Measurements from ENCODE around the gene SCGB1A1. TPM values are rescaled to one million over a fixed set of nuclear protein-coding genes. Genes with fewer than 3 reads are reported as not detected.

SCGB1A1 gene
- total RNA-seq, 2 donors from 2014 or later, result not detected

- no peak overlapping the region for H3K27ac Mint-ChIP-seq
- no peak for ATAC-seq
- DNase-seq (ENCODE audit: low spot score in 2 of 2), result no peak
These were observed 33.4 kb downstream of the SCGB1A1 start for GRCh38 chr11:62452261-62452660.

GRCh38 chr11:62452839-62453468, 34.1 kb downstream of the SCGB1A1 start:
- no peak overlapping the region for H3K27ac Mint-ChIP-seq
- ATAC-seq, result no peak
- no peaks in the 10 kb centered on the region for H3K9me3 Mint-ChIP-seq
- H3K36me3 Mint-ChIP-seq, result no peaks in the 10 kb centered on the region
- no peak for DNase-seq (ENCODE audit: low spot score in 2 of 2)

More at GRCh38 chr11:62452261-62452660, 33.4 kb downstream of the SCGB1A1 start:
- Mint-ChIP-seq H3K36me3 (no peaks in the 10 kb centered on the region), H3K9me3 (no peaks in the 10 kb centered on the region)

DNA sequence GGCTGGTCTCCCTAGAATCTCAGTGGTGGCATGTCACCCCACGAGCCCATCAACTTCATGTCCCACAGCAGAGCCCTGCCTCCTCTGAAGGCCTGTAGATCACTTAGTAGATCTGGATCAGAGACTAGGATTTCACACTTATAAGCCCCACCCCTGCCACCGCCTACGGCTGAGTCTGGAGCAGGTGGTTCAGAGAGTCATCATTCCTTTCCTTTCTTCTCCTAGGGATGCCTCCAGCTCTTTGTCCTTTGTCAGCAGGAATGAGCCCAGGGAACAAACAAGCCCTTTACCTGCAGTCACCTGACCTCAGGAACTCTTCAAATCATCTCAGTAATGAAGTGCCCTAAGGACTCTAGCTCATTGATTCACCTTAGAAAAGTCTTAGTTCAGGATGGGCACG, 37.8 kb downstream of the SCGB1A1 start:
- Mint-ChIP-seq H3K27ac (no peak overlapping the region), H3K9me3 (no peaks in the 10 kb centered on the region), H3K36me3 (no peaks in the 10 kb centered on the region)
- no peak for ATAC-seq
- no peak for DNase-seq (ENCODE audit: low spot score in 2 of 2)

DNA sequence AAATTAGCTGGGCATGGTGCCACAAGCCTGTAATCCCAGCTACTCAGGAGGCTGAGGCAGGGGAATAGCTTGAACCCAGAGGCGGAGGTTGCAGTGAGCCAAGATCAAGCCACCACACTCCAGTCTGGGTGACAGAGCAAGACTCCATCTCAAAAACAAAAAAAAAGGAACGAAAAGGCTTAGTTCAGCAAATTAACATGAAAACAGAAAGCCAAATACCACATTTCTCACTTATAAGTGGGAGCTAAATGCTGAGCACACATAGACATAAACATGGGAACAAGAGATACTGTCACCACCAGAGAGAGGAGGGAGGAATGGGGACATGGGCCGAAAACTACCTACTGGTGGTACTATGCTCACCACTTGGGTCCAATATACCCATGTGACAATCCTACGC, 38.6 kb downstream of the SCGB1A1 start:
- Mint-ChIP-seq H3K36me3 (no peaks in the 10 kb centered on the region), H3K27ac (no peak overlapping the region), H3K9me3 (no peaks in the 10 kb centered on the region)
- no peak for ATAC-seq
- no peak for DNase-seq (ENCODE audit: low spot score in 2 of 2)

DNA sequence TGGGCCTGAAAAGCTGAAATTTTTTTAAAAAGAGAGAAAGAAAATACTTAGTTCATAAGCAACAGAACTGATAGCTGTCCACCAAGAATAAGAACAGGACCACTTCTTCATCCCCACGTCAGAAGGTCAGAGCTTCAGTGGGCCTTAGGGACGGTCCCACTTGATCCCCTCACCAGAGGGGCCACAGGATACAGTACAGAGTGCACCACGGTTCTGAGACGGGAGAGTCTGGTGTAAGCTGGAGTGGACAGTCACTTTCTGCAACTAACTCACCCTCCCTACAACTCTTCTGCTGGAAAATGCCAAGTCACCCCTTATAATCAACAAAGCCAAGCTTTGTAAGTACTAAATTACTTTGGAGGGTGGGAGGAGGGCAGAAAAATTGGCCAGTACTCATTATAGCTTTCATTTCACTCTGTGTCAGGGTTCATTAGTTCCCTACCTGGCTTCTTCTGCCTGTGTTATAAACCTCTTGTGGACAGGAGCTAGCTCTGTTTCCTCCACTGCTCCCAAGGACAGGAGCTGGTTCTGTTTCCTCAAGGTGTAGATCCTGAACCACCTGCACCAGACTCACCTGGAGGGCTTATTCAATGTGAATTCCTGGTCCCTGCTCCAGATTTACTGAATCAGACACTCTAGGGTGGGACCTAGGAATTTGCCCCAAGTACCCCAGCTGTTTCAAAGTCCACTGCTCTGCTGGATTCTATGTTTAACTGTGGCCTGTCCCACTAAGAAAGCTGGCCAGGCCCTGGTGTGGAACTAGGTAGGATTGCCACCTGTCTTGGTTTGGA, 39.6 kb downstream of the SCGB1A1 start:
- no peaks in the 10 kb centered on the region for H3K9me3 Mint-ChIP-seq
- peak overlapping the region; percentile 20 to 55 for H3K27ac Mint-ChIP-seq
- ATAC-seq, result no peak
- H3K36me3 Mint-ChIP-seq, result no peaks in the 10 kb centered on the region
- DNase-seq (ENCODE audit: low spot score in 2 of 2), result no peak

- no peaks in the 10 kb centered on the region for H3K9me3 Mint-ChIP-seq
- DNase-seq (ENCODE audit: low spot score in 2 of 2) (no peak), ATAC-seq (no peak)
- H3K36me3 Mint-ChIP-seq, result no peaks in the 10 kb centered on the region
- peak overlapping the region in 1 of 2 donors; percentile 20 for H3K27ac Mint-ChIP-seq
These were observed 40.2 kb downstream of the SCGB1A1 start for GRCh38 chr11:62459080-62459479.

DNA sequence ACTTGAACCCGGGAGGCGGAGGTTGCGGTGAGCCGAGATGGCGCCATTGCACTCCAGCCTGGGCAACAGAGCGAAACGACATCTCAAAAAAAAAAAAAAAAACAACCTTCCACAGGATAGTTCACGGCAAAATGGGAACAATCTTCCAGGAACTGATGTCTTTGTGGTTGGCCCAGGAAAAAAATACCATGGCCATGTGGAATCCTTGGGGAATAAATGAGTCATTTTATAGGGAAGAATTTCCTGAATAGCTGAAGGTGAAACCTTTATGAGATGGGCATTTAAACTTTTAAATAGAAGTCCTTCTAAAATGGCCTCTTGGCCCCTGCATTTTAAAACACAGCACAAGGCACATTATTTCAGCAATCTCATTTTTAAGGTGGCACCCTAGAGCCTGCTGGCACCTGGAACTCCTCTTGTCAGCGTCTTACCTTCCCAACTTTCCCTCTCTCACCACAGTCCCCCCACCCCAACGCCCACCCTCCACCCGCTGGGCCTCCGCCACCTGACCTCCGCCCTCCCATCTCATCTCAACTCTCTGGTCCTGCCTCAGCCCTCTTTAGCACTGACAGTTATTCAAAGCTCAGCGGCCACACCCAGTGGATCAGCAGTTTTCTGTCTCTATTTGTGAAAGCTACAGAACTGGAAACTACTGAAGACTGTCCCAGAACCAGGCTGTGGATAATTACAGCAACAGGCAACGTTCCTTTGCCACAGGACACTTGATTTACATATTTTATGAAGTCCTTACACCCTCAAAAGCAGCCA, 43.1 kb downstream of the SCGB1A1 start:
- no peak for ATAC-seq
- Mint-ChIP-seq H3K9me3 (no peaks in the 10 kb centered on the region), H3K27ac (no peak overlapping the region), H3K36me3 (no peaks in the 10 kb centered on the region)
- no peak for DNase-seq (ENCODE audit: low spot score in 2 of 2)

DNA sequence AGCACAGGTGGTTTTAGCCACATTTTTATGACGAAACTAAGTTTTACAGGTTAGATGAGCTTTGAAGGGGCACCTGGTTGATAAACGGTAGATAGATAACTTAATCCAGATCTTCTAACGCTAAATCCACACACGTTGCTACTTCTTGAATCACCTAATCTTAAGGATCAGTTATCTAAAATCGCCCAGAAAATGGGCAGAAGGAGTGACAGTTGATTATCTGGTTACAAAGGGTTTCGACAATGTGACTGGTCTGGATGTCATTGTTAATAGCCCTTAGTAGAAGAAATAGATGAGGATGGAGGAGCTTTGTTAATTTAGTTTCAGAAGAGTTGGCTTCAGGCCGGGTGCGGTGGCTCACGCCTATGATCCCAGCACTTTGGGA, 43.7 kb downstream of the SCGB1A1 start:
- Mint-ChIP-seq H3K9me3 (no peaks in the 10 kb centered on the region), H3K36me3 (no peaks in the 10 kb centered on the region), H3K27ac (no peak overlapping the region)
- DNase-seq (ENCODE audit: low spot score in 2 of 2) (no peak), ATAC-seq (no peak)

- no peak for DNase-seq (ENCODE audit: low spot score in 2 of 2)
- H3K9me3 Mint-ChIP-seq, result no peaks in the 10 kb centered on the region
- H3K27ac Mint-ChIP-seq, result no peak overlapping the region
- ATAC-seq, result no peak
- no peaks in the 10 kb centered on the region for H3K36me3 Mint-ChIP-seq
These were observed 44.3 kb downstream of the SCGB1A1 start for GRCh38 chr11:62463121-62463542.

DNA sequence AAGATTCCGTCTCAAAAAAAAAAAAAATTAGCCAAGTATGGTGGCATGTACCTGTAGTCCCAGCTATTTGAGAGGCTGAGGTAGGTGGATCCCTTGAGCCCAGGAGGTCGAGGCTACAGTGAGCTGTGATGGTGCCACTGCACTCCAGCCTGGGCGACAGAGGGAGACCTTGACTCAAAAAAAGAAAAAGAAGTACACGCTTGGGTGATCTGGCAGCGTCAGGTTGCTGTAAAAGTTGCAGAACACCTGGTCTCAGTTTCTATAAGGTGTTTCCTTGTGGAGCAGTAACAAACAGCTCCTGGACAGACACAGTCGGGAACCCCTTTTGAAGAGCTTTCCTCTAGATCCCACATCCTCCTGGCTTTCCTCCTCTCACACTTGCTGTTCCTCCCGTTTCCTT, 45.8 kb downstream of the SCGB1A1 start:
- peak overlapping the region in 1 of 2 donors; percentile 32 for H3K27ac Mint-ChIP-seq
- no peaks in the 10 kb centered on the region for H3K9me3 Mint-ChIP-seq
- H3K36me3 Mint-ChIP-seq, result no peaks in the 10 kb centered on the region
- ATAC-seq (no peak), DNase-seq (ENCODE audit: low spot score in 2 of 2) (no peak)

- no peaks in the 10 kb centered on the region for H3K9me3 Mint-ChIP-seq
- no peak overlapping the region for H3K27ac Mint-ChIP-seq
- DNase-seq (ENCODE audit: low spot score in 2 of 2), result no peak
- no peak for ATAC-seq
- no peaks in the 10 kb centered on the region for H3K36me3 Mint-ChIP-seq
These were observed 47.6 kb downstream of the SCGB1A1 start for GRCh38 chr11:62466444-62466843.

DNA sequence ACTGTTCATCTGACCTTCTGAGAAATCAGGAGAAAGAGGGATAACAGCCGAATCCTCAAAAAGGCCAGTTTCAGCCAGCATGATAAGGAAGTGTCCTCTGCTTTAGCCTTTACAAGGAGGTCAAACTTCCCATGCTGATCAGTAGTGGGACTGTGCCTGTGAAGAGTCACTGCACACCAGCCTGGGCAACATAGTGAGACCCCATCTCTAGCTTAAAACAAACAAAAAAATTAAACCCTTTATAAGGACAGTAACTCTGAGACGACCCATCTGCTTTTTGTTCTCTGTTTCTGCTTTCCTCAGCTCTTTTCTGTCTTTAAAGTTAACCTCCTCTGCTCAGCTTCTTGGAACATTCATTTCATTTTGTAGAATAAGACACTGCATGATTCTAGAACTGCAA, 49.7 kb downstream of the SCGB1A1 start:
- H3K36me3 Mint-ChIP-seq, result no peaks in the 10 kb centered on the region
- no peak for DNase-seq (ENCODE audit: low spot score in 2 of 2)
- ATAC-seq, result no peak
- H3K9me3 Mint-ChIP-seq, result no peaks in the 10 kb centered on the region
- no peak overlapping the region for H3K27ac Mint-ChIP-seq

GRCh38 chr11:62471603-62472002, 52.8 kb downstream of the SCGB1A1 start:
- Mint-ChIP-seq H3K36me3 (no peaks in the 10 kb centered on the region), H3K9me3 (no peaks in the 10 kb centered on the region), H3K27ac (peak overlapping the region in 1 of 2 donors; percentile 44)
- no peak for ATAC-seq
- DNase-seq (ENCODE audit: low spot score in 2 of 2), result no peak

- no peak for DNase-seq (ENCODE audit: low spot score in 2 of 2)
- peak in 1 of 2 donors; percentile 36 for ATAC-seq
- H3K27ac Mint-ChIP-seq, result peak overlapping the region in 1 of 2 donors; percentile 14
- no peaks in the 10 kb centered on the region for H3K36me3 Mint-ChIP-seq
- no peaks in the 10 kb centered on the region for H3K9me3 Mint-ChIP-seq
These were observed 53.4 kb downstream of the SCGB1A1 start for GRCh38 chr11:62472063-62472884.
